ENCODE measurements around the gene AASS.
"Not testable (repeated sequence)": the region's sequence is repeated elsewhere in the genome, so short reads cannot be mapped to it uniquely, and the experiment has no call there.

Gene AASS

DNA sequence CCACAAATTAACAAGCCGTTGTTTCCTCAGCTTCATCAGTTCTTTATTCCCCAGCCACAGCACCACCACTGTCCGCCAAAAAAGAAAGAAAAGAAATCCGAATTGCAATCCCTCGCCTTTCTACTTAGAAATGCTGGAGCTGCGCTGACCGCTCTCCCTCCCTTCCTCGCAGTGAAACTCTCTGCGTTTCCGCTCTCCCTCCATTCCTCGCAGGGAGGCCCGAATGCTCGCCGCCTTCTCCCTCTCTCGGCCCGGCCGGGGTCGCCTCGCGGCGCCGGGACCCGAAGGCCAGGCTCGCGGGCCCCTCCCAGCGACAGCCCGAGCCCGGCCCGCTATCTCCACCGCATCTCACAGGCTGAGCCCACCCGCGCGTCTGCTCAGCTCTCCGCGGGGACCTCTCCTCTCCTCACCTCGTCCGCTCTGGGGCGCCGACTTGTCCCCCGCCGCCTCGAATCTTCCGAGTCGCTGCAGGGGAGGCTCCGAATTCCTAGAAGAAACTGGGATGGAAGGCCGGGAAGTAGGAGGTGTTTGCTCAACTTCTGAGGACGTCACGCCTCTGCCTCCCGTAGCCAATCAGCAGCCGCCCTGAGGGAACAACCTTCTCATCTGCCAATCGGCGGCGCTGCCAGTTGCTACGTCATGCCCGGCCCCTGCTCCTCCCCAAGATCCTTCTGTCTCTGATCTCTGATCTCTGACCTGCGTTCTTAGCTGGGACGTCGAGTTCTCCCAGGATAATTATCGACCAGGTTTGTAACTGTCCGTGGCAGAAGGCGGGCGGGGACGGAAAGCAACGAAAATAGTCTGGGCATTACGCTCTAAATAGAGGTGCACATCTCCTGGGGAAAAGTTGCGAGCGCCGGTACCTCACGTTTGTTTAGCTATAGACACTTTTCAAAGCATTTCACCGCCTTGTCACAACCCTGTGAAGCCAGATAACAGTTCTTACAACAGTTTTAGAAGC, at the start of gene AASS:
Gene AASS, minus strand, starts transcription at position 499 of the 961 bp plus-strand sequence. CDS start 10,523 bp downstream, outside the sequence.
- in situ Hi-C loops (cut with HindIII; ENCODE audit: low sequenced_read_pairs): no loop called here
- TF ChIP-seq, protein P1, sequence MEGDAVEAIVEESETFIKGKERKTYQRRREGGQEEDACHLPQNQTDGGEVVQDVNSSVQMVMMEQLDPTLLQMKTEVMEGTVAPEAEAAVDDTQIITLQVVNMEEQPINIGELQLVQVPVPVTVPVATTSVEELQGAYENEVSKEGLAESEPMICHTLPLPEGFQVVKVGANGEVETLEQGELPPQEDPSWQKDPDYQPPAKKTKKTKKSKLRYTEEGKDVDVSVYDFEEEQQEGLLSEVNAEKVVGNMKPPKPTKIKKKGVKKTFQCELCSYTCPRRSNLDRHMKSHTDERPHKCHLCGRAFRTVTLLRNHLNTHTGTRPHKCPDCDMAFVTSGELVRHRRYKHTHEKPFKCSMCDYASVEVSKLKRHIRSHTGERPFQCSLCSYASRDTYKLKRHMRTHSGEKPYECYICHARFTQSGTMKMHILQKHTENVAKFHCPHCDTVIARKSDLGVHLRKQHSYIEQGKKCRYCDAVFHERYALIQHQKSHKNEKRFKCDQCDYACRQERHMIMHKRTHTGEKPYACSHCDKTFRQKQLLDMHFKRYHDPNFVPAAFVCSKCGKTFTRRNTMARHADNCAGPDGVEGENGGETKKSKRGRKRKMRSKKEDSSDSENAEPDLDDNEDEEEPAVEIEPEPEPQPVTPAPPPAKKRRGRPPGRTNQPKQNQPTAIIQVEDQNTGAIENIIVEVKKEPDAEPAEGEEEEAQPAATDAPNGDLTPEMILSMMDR (IDR thresholded peaks at IDR 0.05; ENCODE audit: low read depth, low read length, missing control alignments): peak; percentile 15

DNA sequence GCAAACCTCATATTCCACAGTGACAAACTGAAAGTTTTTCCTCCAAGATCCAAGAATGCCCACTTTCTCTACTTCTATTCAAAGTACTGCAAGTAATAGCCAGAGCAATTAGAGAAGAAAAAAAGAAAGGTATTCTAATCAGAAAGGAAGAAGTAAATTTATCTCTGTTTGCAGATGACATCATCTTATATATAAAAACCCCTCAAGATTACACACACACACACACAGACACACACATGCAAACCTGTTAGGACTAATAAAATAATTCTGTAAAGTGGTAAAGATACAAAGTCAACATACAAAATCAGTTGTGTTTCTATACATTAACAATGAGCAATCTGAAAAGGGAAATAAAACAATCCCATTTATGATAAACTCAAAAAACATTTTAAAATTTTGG, 44.7 kb upstream of the AASS start:
- no peak overlapping the region for H3K4me3 ChIP-seq (ENCODE audit: low read depth, low read length)
- in situ Hi-C loops (cut with HindIII; ENCODE audit: low sequenced_read_pairs): no loop called here
- no peak for DNase-seq (ENCODE audit: low read depth)
- TF ChIP-seq, protein P1 (IDR thresholded peaks at IDR 0.05; ENCODE audit: low read depth, low read length, missing control alignments): no peak

More for the DNA sequence above, at the start of gene AASS:
- peak; percentile 88 for DNase-seq (ENCODE audit: low read depth)
- peak within 1 kb of the TSS; percentile 72 for H3K4me3 ChIP-seq (ENCODE audit: low read depth, low read length)

DNA sequence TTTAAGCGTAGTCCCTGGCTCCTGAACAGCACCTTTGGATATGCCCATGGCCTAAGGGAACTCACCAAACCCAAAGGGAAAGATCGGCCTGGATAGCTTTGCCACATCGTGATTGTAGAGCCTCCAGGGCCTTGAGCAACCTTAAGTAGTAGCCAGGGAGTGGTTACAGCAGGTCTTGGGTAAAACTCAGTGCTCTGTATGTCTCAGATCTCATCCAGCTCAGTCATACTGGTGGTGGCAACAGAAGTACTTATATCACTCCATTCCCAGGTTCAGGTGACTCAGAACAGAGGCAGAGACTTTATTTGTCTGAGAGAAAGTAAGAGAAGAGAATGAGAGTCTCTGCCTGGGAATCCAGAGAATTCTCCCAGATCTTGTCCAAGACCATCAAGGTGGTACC, 39.1 kb upstream of the AASS start:
- DNase-seq (ENCODE audit: low read depth): no peak
- H3K4me3 ChIP-seq (ENCODE audit: low read depth, low read length): no peak overlapping the region
- TF ChIP-seq, protein P1 (IDR thresholded peaks at IDR 0.05; ENCODE audit: low read depth, low read length, missing control alignments): no peak
- in situ Hi-C loops (cut with HindIII; ENCODE audit: low sequenced_read_pairs): no loop called here

DNA sequence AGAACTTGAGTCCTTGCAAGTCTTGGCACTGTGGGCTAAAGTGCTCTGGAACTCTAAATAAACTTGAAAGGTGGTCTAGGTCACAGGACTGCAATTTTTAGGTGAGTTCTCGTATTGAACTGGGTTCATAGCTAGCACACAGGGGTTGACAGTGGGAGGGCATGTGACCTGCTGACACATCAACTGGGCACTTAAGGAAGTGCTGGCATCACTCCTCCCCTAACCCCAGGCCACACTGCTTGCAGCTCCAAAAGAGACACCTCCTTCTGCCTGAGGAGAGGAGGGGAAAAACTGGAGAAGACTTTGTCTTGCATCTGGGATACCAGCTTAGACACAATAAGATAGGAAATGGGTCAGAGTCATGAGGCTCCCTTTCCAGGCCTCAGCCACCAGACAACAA, 38.0 kb upstream of the AASS start:
- TF ChIP-seq, protein P1 (IDR thresholded peaks at IDR 0.05; ENCODE audit: low read depth, low read length, missing control alignments): no peak
- H3K4me3 ChIP-seq (ENCODE audit: low read depth, low read length): no peak overlapping the region
- in situ Hi-C loops (cut with HindIII; ENCODE audit: low sequenced_read_pairs): no loop called here

DNA sequence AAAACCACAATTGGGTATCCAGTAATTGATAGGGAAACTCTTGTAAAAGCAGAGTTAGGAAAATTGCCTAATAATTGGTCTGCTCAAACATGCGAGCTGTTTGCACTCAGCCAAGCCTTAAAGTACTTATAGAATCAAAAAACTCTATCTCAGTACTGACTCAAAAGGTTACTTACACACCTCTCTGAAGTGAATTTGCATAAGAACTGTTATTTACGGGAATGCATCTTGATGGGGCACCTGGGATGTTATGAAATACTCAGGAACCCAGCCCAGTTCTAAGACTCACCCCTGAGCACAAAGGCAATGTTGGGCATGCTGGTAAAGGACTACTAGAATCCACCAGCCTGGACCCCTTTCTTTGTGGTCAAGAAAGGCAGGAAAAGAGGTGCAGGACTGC, 28.1 kb upstream of the AASS start:
- in situ Hi-C loops (cut with HindIII; ENCODE audit: low sequenced_read_pairs); H3K4me3 ChIP-seq (ENCODE audit: low read depth, low read length); DNase-seq (ENCODE audit: low read depth): not testable (repeated sequence)

More for the DNA sequence above, 38.0 kb upstream of the AASS start:
- no peak for DNase-seq (ENCODE audit: low read depth)

DNA sequence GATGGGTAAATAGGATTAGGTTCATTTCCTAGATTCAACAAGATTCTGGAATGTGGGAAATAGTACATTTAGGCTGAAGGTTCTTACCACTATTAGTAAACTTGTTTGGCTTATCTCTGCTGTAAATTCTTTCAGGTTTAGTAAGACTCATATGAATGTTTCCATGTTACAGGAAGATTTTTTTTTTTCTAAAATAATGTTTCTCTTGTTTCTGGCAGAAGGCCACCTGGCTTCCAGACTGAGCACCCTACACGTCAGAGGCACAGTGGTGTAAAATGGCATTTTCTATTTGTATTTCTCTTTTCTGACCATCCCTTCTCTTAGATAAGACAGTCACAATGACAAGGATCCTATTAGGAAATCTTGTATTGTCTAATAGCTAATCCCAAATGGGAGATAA, 22.7 kb upstream of the AASS start:
- TF ChIP-seq, protein P1 (IDR thresholded peaks at IDR 0.05; ENCODE audit: low read depth, low read length, missing control alignments): no peak
- no peak overlapping the region for H3K4me3 ChIP-seq (ENCODE audit: low read depth, low read length)
- DNase-seq (ENCODE audit: low read depth): peak; percentile 36
- in situ Hi-C loops (cut with HindIII; ENCODE audit: low sequenced_read_pairs): no loop called here

DNA sequence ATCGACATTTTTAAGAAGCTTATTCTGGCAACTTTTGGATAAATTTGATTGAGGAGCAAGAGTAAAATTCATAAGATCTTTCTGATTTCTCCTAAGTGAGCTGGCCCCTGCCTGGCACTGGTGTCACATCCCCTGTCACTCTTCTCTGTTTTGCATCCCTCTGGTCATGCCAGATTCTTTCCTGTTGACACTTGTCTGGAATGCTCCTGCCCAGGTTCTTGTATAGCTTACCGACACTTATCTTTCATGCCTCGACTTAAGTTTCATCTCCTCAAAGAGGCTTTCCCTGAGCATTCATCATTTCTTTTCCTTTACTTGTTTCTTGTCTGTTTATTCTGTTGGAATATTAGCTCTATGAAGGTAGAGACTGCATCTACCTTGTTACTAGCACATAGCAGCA, 22.2 kb upstream of the AASS start:
- no peak for DNase-seq (ENCODE audit: low read depth)
- no peak overlapping the region for H3K4me3 ChIP-seq (ENCODE audit: low read depth, low read length)
- TF ChIP-seq, protein P1 (IDR thresholded peaks at IDR 0.05; ENCODE audit: low read depth, low read length, missing control alignments): no peak
- in situ Hi-C loops (cut with HindIII; ENCODE audit: low sequenced_read_pairs): no loop called here
